Measurements from ENCODE around the gene ATP2A1.
"Not testable (repeated sequence)": the region's sequence is repeated elsewhere in the genome, so short reads cannot be mapped to it uniquely, and the experiment has no call there.

The ATP2A1 gene

DNA sequence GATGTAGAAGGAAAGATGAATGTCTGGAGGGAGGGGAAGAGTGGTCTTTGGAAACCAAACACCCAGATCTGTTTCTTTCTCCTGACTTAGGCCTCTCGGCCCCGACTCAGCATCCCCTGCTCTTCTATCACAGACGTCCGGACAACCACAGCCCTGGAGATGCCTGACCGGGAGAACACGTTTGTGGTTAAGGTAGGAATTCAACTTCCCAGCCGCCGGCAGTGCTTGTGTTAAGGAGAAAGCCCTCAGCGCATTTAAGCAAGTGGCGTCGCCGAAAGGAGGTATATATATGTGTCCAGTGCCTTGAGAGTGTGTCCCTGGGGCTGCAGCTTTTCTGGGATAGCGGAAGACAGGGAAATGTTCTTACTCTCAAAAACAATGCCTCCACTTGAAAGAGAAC, 11.0 kb upstream of the ATP2A1 start:
- Histone ChIP-seq H4K20me1 (ENCODE audit: insufficient read depth, low read length) (no peaks in the 10 kb centered on the region), H3K27me3 (replicated peaks; ENCODE audit: insufficient read depth, low read length) (no peaks in the 10 kb centered on the region), H3K4me2 (ENCODE audit: low read depth, low read length) (no peak overlapping the region), H3K9me2 (replicated peaks; ENCODE audit: insufficient read depth, low read length) (no peaks in the 10 kb centered on the region), H3K9me3 (replicated peaks; ENCODE audit: insufficient read depth, low read length) (no peaks in the 10 kb centered on the region), H2AFZ (ENCODE audit: low read length) (no peak overlapping the region), H3K36me3 (replicated peaks; ENCODE audit: insufficient read depth, low read length) (no peaks in the 10 kb centered on the region), H3K4me3 (ENCODE audit: low read length) (no peak overlapping the region), H3F3A (ENCODE audit: insufficient read depth, low read length) (0 out of 2 replicates have a peak, but pooled peaks cover 2% of the 10 kb centered on the region), H3K9ac (ENCODE audit: low read length) (no peak overlapping the region), H3K79me2 (ENCODE audit: low read length) (peaks cover 43% of the 10 kb centered on the region), H3K4me1 (ENCODE audit: low read length) (peaks cover 4% of the 10 kb centered on the region; the same call in 1 of the 2 replicates), H3K27ac (ENCODE audit: low read length) (no peak overlapping the region)
- no peak for TF ChIP-seq EZH2phosphoT487 (IDR thresholded peaks at IDR 0.05; ENCODE audit: low read length)
- TF ChIP-seq EZH2 (optimal IDR thresholded peaks at IDR 0.05; ENCODE audit: low read depth, low read length), result no peak
- TF ChIP-seq, protein P1, sequence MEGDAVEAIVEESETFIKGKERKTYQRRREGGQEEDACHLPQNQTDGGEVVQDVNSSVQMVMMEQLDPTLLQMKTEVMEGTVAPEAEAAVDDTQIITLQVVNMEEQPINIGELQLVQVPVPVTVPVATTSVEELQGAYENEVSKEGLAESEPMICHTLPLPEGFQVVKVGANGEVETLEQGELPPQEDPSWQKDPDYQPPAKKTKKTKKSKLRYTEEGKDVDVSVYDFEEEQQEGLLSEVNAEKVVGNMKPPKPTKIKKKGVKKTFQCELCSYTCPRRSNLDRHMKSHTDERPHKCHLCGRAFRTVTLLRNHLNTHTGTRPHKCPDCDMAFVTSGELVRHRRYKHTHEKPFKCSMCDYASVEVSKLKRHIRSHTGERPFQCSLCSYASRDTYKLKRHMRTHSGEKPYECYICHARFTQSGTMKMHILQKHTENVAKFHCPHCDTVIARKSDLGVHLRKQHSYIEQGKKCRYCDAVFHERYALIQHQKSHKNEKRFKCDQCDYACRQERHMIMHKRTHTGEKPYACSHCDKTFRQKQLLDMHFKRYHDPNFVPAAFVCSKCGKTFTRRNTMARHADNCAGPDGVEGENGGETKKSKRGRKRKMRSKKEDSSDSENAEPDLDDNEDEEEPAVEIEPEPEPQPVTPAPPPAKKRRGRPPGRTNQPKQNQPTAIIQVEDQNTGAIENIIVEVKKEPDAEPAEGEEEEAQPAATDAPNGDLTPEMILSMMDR (IDR thresholded peaks at IDR 0.05; ENCODE audit: low read length), result no peak
- DNase-seq, result no peak

DNA sequence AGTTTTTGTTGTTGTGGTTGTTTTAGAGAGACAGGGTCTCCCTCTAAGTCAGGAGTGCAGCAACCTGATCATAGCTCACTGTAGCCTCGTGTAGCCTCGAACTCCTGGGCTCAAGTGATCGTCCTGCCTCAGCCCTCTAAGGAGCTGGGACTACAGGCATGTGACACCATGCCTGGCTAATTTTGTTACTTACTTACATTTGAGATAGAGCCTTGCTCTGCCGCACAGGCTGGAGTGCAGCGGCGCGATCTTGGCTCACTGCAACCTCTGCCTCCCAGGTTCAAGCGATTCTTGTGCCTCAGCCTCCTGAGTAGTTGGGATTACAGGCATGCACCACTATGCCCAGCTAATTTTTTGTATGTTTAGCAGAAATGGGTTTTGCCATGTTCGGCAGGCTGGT, 10.6 kb upstream of the ATP2A1 start:
- H3K36me3 ChIP-seq (replicated peaks; ENCODE audit: insufficient read depth, low read length); H3K4me3 ChIP-seq (ENCODE audit: low read length); DNase-seq: not testable (repeated sequence)

DNA sequence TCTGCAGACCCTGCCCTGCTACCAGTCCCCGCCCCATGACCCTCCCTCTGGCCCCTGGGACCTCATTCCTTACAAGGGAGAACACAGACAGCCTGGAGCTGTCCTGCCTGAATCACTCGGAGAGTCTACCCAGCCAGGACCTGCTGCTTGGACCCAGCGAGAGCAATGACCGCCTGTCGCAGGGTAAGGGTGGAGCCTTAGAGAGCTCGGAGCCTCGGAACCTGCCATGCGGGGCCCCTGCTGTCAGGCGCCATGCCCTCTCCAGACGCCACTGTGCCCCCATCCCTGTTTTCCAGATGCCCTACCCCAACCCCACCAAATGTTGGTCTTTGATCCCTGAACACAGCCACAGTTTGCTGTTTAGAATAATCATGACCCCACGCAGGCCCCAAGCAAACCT, 9.1 kb upstream of the ATP2A1 start:
- no peak overlapping the region for H3K4me2 ChIP-seq (ENCODE audit: low read depth, low read length)
- no peak overlapping the region for H3K4me3 ChIP-seq (ENCODE audit: low read length)
- H3K9me3 ChIP-seq (replicated peaks; ENCODE audit: insufficient read depth, low read length), result no peaks in the 10 kb centered on the region
- no peaks in the 10 kb centered on the region for H3K36me3 ChIP-seq (replicated peaks; ENCODE audit: insufficient read depth, low read length)
- H3K27ac ChIP-seq (ENCODE audit: low read length), result no peak overlapping the region
- TF ChIP-seq EZH2 (optimal IDR thresholded peaks at IDR 0.05; ENCODE audit: low read depth, low read length) (no peak), EZH2phosphoT487 (IDR thresholded peaks at IDR 0.05; ENCODE audit: low read length) (no peak)
- TF ChIP-seq, protein P1 (IDR thresholded peaks at IDR 0.05; ENCODE audit: low read length), result no peak
- peaks cover 4% of the 10 kb centered on the region; the same call in 1 of the 2 replicates for H3K4me1 ChIP-seq (ENCODE audit: low read length)
- H3K9me2 ChIP-seq (replicated peaks; ENCODE audit: insufficient read depth, low read length), result no peaks in the 10 kb centered on the region
- H3F3A ChIP-seq (ENCODE audit: insufficient read depth, low read length), result 0 out of 2 replicates have a peak, but pooled peaks cover under 1% of the 10 kb centered on the region
- H3K27me3 ChIP-seq (replicated peaks; ENCODE audit: insufficient read depth, low read length), result no peaks in the 10 kb centered on the region
- H2AFZ ChIP-seq (ENCODE audit: low read length), result no peak overlapping the region
- H4K20me1 ChIP-seq (ENCODE audit: insufficient read depth, low read length), result no peaks in the 10 kb centered on the region
- no peak overlapping the region for H3K9ac ChIP-seq (ENCODE audit: low read length)
- no peak for DNase-seq
- H3K79me2 ChIP-seq (ENCODE audit: low read length), result peaks cover 27% of the 10 kb centered on the region

More for the DNA sequence above, 10.6 kb upstream of the ATP2A1 start:
- not testable (repeated sequence) for H3K9ac ChIP-seq (ENCODE audit: low read length); H3K27me3 ChIP-seq (replicated peaks; ENCODE audit: insufficient read depth, low read length); H4K20me1 ChIP-seq (ENCODE audit: insufficient read depth, low read length); H3F3A ChIP-seq (ENCODE audit: insufficient read depth, low read length); H3K9me3 ChIP-seq (replicated peaks; ENCODE audit: insufficient read depth, low read length); H2AFZ ChIP-seq (ENCODE audit: low read length); H3K27ac ChIP-seq (ENCODE audit: low read length); H3K4me1 ChIP-seq (ENCODE audit: low read length); H3K9me2 ChIP-seq (replicated peaks; ENCODE audit: insufficient read depth, low read length); H3K4me2 ChIP-seq (ENCODE audit: low read depth, low read length)
- peaks cover 41% of the 10 kb centered on the region for H3K79me2 ChIP-seq (ENCODE audit: low read length)

DNA sequence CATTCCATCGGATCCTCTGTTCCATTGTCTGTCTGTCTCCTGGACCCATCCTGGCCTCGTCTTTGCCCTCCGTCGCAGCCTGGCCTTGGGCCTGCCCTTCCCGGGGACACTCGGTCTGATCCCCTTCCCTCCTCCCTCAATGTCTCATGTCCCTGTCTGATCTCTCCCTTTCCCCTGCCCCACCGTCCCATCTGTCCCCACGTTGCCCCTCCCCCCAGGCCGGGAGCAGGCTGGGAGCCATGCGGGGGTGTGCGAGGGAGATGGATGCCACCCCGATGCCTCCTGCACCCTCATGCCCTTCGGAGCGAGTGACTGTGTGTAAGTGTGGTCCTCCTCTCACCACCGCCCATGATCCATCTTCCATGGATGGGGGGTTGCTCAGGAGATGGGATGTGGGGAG, 5.3 kb upstream of the ATP2A1 start:
- Histone ChIP-seq H3K27me3 (replicated peaks; ENCODE audit: insufficient read depth, low read length) (no peaks in the 10 kb centered on the region), H3K27ac (ENCODE audit: low read length) (no peak overlapping the region), H3K9me3 (replicated peaks; ENCODE audit: insufficient read depth, low read length) (no peaks in the 10 kb centered on the region), H3K4me1 (ENCODE audit: low read length) (no peaks in the 10 kb centered on the region), H2AFZ (ENCODE audit: low read length) (no peak overlapping the region), H3F3A (ENCODE audit: insufficient read depth, low read length) (no peaks in the 10 kb centered on the region), H3K9ac (ENCODE audit: low read length) (no peak overlapping the region), H3K4me3 (ENCODE audit: low read length) (no peak overlapping the region), H3K79me2 (ENCODE audit: low read length) (no peaks in the 10 kb centered on the region; the same call in 1 of the 2 replicates), H3K4me2 (ENCODE audit: low read depth, low read length) (no peak overlapping the region), H3K9me2 (replicated peaks; ENCODE audit: insufficient read depth, low read length) (no peaks in the 10 kb centered on the region), H3K36me3 (replicated peaks; ENCODE audit: insufficient read depth, low read length) (no peaks in the 10 kb centered on the region), H4K20me1 (ENCODE audit: insufficient read depth, low read length) (no peaks in the 10 kb centered on the region)
- TF ChIP-seq EZH2phosphoT487 (IDR thresholded peaks at IDR 0.05; ENCODE audit: low read length), result no peak
- TF ChIP-seq, protein P1 (IDR thresholded peaks at IDR 0.05; ENCODE audit: low read length), result no peak
- no peak for TF ChIP-seq EZH2 (optimal IDR thresholded peaks at IDR 0.05; ENCODE audit: low read depth, low read length)
- DNase-seq, result no peak

Data from MM.1S (cell line).